ENCODE results near the gene TGFB2. TPM values are rescaled to one million over a fixed set of nuclear protein-coding genes. Genes with fewer than 3 reads are reported as not detected.

Gene TGFB2
- total RNA-seq = 0.59 and 0.84 TPM in 2 replicates

GRCh38 chr1:218344814-218345672 is at the start of gene TGFB2:
TSS of gene TGFB2 (plus strand) at chr1:218345336. CDS start at chr1:218346702, 1,366 bp downstream.

Other genes with a start within 250 kb of the TGFB2 start
- gene RRP15, start 60.0 kb upstream of the TGFB2 start, total RNA-seq = 3.3 and 6.1 TPM in 2 replicates

Data from bronchus fibroblast of lung (primary cell).